Activated T-helper 17 cell treated with anti-CD3 and anti-CD28 coated beads, Interleukin-2, amount 50 U/mL, for 72 hours (primary cell): ENCODE results near the gene DET1. TPM values are rescaled to one million over a fixed set of nuclear protein-coding genes. Genes with fewer than 3 reads are reported as not detected.
"Not testable (repeated sequence)": the region's sequence is repeated elsewhere in the genome, so short reads cannot be mapped to it uniquely, and the experiment has no call there.

Experiments used
- ATAC-seq: fragments of 150-1000 bp; cut with Tn5 transposase; replicated peaks from 2 replicates; pipeline ENCODE4 v1.10.0; 2021; ENCODE audit warnings: mild to moderate bottlenecking, moderate library complexity
- H3K27ac Mint-ChIP-seq: one replicate; pipeline ENCODE4 v1.8.0; 2022; ENCODE audit warnings: mixed read lengths
- H3K27me3 Mint-ChIP-seq: one replicate; pipeline ENCODE4 v1.8.0; 2022; ENCODE audit warnings: mixed read lengths
- H3K36me3 Mint-ChIP-seq: one replicate; pipeline ENCODE4 v1.8.0; 2022; ENCODE audit warnings: low read depth, mild to moderate bottlenecking, mixed read lengths
- H3K4me1 Mint-ChIP-seq: one replicate; pipeline ENCODE4 v1.8.0; 2022; ENCODE audit warnings: mixed read lengths
- H3K4me3 Mint-ChIP-seq: one replicate; pipeline ENCODE4 v1.8.0; 2022; ENCODE audit warnings: mild to moderate bottlenecking, mixed read lengths
- H3K9me3 Mint-ChIP-seq: one replicate; pipeline ENCODE4 v1.8.0; 2022; ENCODE audit warnings: mixed read lengths
- total RNA-seq, 2 donors: library from RNA; stranded (reverse); gene quantifications; one replicate each; pipeline ENCODE4 v1.2.3, GENCODE V29; 2022

The DET1 gene
- total RNA-seq, 2 donors from 2014 or later = 2.3 to 4.2 TPM

GRCh38 chr15:88473661-88474293 lies 72.7 kb downstream of the DET1 start:
- peaks cover 72% of the 10 kb centered on the region for H3K36me3 Mint-ChIP-seq
- not testable (repeated sequence) for ATAC-seq, H3K27me3 Mint-ChIP-seq, H3K9me3 Mint-ChIP-seq, H3K4me3 Mint-ChIP-seq, H3K27ac Mint-ChIP-seq, H3K4me1 Mint-ChIP-seq

- Mint-ChIP-seq H3K9me3 (no peaks in the 10 kb centered on the region), H3K4me3 (peak overlapping the region; percentile 37), H3K4me1 (peaks cover 13% of the 10 kb centered on the region), H3K27ac (peak overlapping the region; percentile 75), H3K36me3 (peaks cover 59% of the 10 kb centered on the region), H3K27me3 (no peaks in the 10 kb centered on the region)
- peak; percentile 52 for ATAC-seq
These were observed 74.3 kb downstream of the DET1 start for GRCh38 chr15:88472225-88472624.

- ATAC-seq = no peak
- peaks cover 59% of the 10 kb centered on the region for H3K36me3 Mint-ChIP-seq
- H3K9me3 Mint-ChIP-seq = no peaks in the 10 kb centered on the region
- no peak overlapping the region for H3K4me3 Mint-ChIP-seq
- no peak overlapping the region for H3K27ac Mint-ChIP-seq
- no peaks in the 10 kb centered on the region for H3K27me3 Mint-ChIP-seq
- H3K4me1 Mint-ChIP-seq = peaks cover 21% of the 10 kb centered on the region
These were observed 75.7 kb downstream of the DET1 start for GRCh38 chr15:88470625-88471372.

GRCh38 chr15:88469321-88469720 lies 77.2 kb downstream of the DET1 start:
- Mint-ChIP-seq H3K27ac (no peak overlapping the region), H3K9me3 (no peaks in the 10 kb centered on the region), H3K4me3 (no peak overlapping the region), H3K27me3 (no peaks in the 10 kb centered on the region), H3K4me1 (peaks cover 27% of the 10 kb centered on the region), H3K36me3 (peaks cover 59% of the 10 kb centered on the region)
- ATAC-seq = no peak

GRCh38 chr15:88468721-88469120 lies 77.8 kb downstream of the DET1 start:
- not testable (repeated sequence) for H3K4me3 Mint-ChIP-seq, ATAC-seq, H3K27me3 Mint-ChIP-seq, H3K9me3 Mint-ChIP-seq
- Mint-ChIP-seq H3K36me3 (peaks cover 59% of the 10 kb centered on the region), H3K27ac (peak overlapping the region; percentile 94), H3K4me1 (peaks cover 27% of the 10 kb centered on the region)

- ATAC-seq = no peak
- peak overlapping the region; percentile 94 for H3K27ac Mint-ChIP-seq
- H3K27me3 Mint-ChIP-seq = no peaks in the 10 kb centered on the region
- H3K4me3 Mint-ChIP-seq = no peak overlapping the region
- peaks cover 27% of the 10 kb centered on the region for H3K4me1 Mint-ChIP-seq
- H3K9me3 Mint-ChIP-seq = no peaks in the 10 kb centered on the region
- H3K36me3 Mint-ChIP-seq = peaks cover 59% of the 10 kb centered on the region
These were observed 78.4 kb downstream of the DET1 start for GRCh38 chr15:88467935-88468528.

GRCh38 chr15:88467073-88467934 lies 79.2 kb downstream of the DET1 start, which contains the start of the genes MRPL46 and MRPS11:
TSS of gene MRPL46 (minus strand) at chr15:88467388. CDS start at chr15:88467377, 11 bp downstream.
TSS of gene MRPS11 (plus strand) at chr15:88467708. CDS start at chr15:88467718, 10 bp downstream.
- peak; percentile 89 for ATAC-seq
- no peaks in the 10 kb centered on the region for H3K9me3 Mint-ChIP-seq
- no peak within 1 kb of the TSS for H3K4me3 Mint-ChIP-seq
- H3K4me1 Mint-ChIP-seq = peaks cover 26% of the 10 kb centered on the region
- H3K36me3 Mint-ChIP-seq = peaks cover 59% of the 10 kb centered on the region
- peak within 1 kb of the TSS; percentile 94 for H3K27ac Mint-ChIP-seq
- no peaks in the 10 kb centered on the region for H3K27me3 Mint-ChIP-seq

- ATAC-seq = peak; percentile 41
- Mint-ChIP-seq H3K27me3 (no peaks in the 10 kb centered on the region), H3K9me3 (no peaks in the 10 kb centered on the region), H3K27ac (peak overlapping the region; percentile 94), H3K4me1 (peaks cover 19% of the 10 kb centered on the region), H3K4me3 (no peak overlapping the region), H3K36me3 (peaks cover 66% of the 10 kb centered on the region)
These were observed 80.8 kb downstream of the DET1 start for GRCh38 chr15:88465633-88466224.

GRCh38 chr15:88463870-88464532 lies 82.5 kb downstream of the DET1 start:
- no peak for ATAC-seq
- no peaks in the 10 kb centered on the region for H3K27me3 Mint-ChIP-seq
- peaks cover 83% of the 10 kb centered on the region for H3K36me3 Mint-ChIP-seq
- H3K4me3 Mint-ChIP-seq = no peak overlapping the region
- H3K27ac Mint-ChIP-seq = peak overlapping the region; percentile 15
- no peaks in the 10 kb centered on the region for H3K9me3 Mint-ChIP-seq
- H3K4me1 Mint-ChIP-seq = peaks cover 19% of the 10 kb centered on the region

Other genes starting within 250 kb of the DET1 start
- gene MRPL46, start 79.3 kb downstream of the DET1 start, total RNA-seq = 10 to 100 TPM; 26.4 to 34.3 TPM
- 10 to 100 TPM; 44.4 to 75.0 TPM for gene MRPS11, start 79.0 kb downstream of the DET1 start, total RNA-seq
- gene AEN, start 74.7 kb upstream of the DET1 start, total RNA-seq = 10 to 100 TPM; 43.6 to 53.8 TPM
- 10 to 100 TPM; 34.9 to 89.7 TPM for gene ISG20, start 92.3 kb upstream of the DET1 start, total RNA-seq